ENCODE measurements around the gene RXFP4.

DNA sequence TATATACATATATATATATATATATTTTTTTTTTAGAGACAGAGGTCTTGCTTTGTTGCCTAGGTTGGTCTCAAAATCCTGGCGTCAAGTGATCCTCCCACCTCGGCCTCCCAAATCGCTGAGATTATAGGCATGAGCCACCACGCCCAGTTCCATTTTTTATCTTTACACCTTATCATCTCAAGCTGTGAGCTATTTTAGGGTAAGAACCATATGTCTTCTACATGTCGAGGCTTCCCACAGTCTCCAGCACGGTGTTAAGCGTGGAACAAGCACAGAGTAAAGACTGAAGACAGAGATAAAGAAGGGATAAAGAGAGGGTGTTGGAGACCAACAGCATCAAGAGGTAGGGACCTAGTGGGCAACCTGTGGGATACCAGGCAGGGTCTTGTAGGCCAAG, 22.8 kb downstream of the RXFP4 start:
- no peak for TF ChIP-seq EZH2 (IDR thresholded peaks at IDR 0.05; ENCODE audit: low read length)
- TF ChIP-seq, protein P1, sequence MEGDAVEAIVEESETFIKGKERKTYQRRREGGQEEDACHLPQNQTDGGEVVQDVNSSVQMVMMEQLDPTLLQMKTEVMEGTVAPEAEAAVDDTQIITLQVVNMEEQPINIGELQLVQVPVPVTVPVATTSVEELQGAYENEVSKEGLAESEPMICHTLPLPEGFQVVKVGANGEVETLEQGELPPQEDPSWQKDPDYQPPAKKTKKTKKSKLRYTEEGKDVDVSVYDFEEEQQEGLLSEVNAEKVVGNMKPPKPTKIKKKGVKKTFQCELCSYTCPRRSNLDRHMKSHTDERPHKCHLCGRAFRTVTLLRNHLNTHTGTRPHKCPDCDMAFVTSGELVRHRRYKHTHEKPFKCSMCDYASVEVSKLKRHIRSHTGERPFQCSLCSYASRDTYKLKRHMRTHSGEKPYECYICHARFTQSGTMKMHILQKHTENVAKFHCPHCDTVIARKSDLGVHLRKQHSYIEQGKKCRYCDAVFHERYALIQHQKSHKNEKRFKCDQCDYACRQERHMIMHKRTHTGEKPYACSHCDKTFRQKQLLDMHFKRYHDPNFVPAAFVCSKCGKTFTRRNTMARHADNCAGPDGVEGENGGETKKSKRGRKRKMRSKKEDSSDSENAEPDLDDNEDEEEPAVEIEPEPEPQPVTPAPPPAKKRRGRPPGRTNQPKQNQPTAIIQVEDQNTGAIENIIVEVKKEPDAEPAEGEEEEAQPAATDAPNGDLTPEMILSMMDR (optimal IDR thresholded peaks at IDR 0.05 in 1 of 3, IDR thresholded peaks at IDR 0.05 in 1 of 3, conservative IDR thresholded peaks at IDR 0.05 in 1 of 3; ENCODE audit: extremely low read depth in 1 of 3, insufficient read depth in 2 of 3, low read length in 3 of 3), result no peak

Data from keratinocyte (primary cell).